Activated T-helper 2 cell treated with anti-CD3 and anti-CD28 coated beads, Interferon-gamma antibody, Interleukin-2, Interleukin-4, amounts not matched to agents 10 μg/mL and 5 μg/mL and 100 μg/mL, durations not matched to agents 14 hours and 24 hours and 36 hours (primary cell): ENCODE results near the gene REN. TPM values are rescaled to one million over a fixed set of nuclear protein-coding genes. Genes with fewer than 3 reads are reported as not detected.

Source experiments
- DNase-seq: peaks from one replicate; pipeline ENCODE4 v3.0.0; 2021; ENCODE audit warnings: low spot score
- H3K27ac Mint-ChIP-seq: one replicate; pipeline ENCODE4 v1.8.0; 2021; ENCODE audit warnings: mixed read lengths
- H3K27me3 Mint-ChIP-seq: one replicate; pipeline ENCODE4 v1.8.0; 2021; ENCODE audit warnings: low read depth, mixed read lengths
- H3K36me3 Mint-ChIP-seq: one replicate; pipeline ENCODE4 v1.8.0; 2021; ENCODE audit warnings: low read depth, mixed read lengths
- H3K4me1 Mint-ChIP-seq: one replicate; pipeline ENCODE4 v1.8.0; 2021; ENCODE audit warnings: low read depth, mixed read lengths
- H3K4me3 Mint-ChIP-seq: one replicate; pipeline ENCODE4 v1.8.0; 2021; ENCODE audit warnings: low read depth, mild to moderate bottlenecking, moderate library complexity, mixed read lengths
- H3K9me3 Mint-ChIP-seq: one replicate; pipeline ENCODE4 v1.8.0; 2021; ENCODE audit warnings: mixed read lengths
- intact Hi-C: fragments of 100-400 bp; cut with micrococcal nuclease; formaldehyde crosslinking; loops from one replicate; pipeline ENCODE4 v1.15.1; 2023
- total RNA-seq: library from RNA; stranded (reverse); gene quantifications from 2 replicates; pipeline ENCODE4 v1.2.3, GENCODE V29; 2022

The REN gene
- total RNA-seq, 1 donor from 2014 or later: not detected

- H3K4me3 Mint-ChIP-seq: no peak overlapping the region
- H3K4me1 Mint-ChIP-seq: no peaks in the 10 kb centered on the region
- intact Hi-C loops: no loop called here
- H3K9me3 Mint-ChIP-seq: no peaks in the 10 kb centered on the region
- no peaks in the 10 kb centered on the region for H3K36me3 Mint-ChIP-seq
- DNase-seq: no peak
- H3K27me3 Mint-ChIP-seq: peaks cover 3% of the 10 kb centered on the region
- no peak overlapping the region for H3K27ac Mint-ChIP-seq
Observed at GRCh38 chr1:204198348-204199340, 32.5 kb upstream of the REN start.

GRCh38 chr1:204197068-204197467 lies 30.9 kb upstream of the REN start:
- Mint-ChIP-seq H3K27me3 (peaks cover 8% of the 10 kb centered on the region), H3K27ac (no peak overlapping the region), H3K9me3 (no peaks in the 10 kb centered on the region)

GRCh38 chr1:204196068-204196795 lies 30.1 kb upstream of the REN start, which contains the start of gene KISS1:
Gene KISS1 (minus strand): TSS chr1:204196491. CDS start chr1:204192876, 3,615 bp downstream.
- H3K27ac Mint-ChIP-seq: no peak within 1 kb of the TSS
- H3K9me3 Mint-ChIP-seq: no peaks in the 10 kb centered on the region
- DNase-seq: no peak
- intact Hi-C loops: no loop called here
- no peaks in the 10 kb centered on the region for H3K4me1 Mint-ChIP-seq
- H3K36me3 Mint-ChIP-seq: no peaks in the 10 kb centered on the region
- H3K4me3 Mint-ChIP-seq: no peak within 1 kb of the TSS
- peaks cover 12% of the 10 kb centered on the region for H3K27me3 Mint-ChIP-seq

More at GRCh38 chr1:204197068-204197467, 30.9 kb upstream of the REN start:
- Mint-ChIP-seq H3K36me3 (no peaks in the 10 kb centered on the region), H3K4me3 (no peak overlapping the region), H3K4me1 (no peaks in the 10 kb centered on the region)
- no peak for DNase-seq
- intact Hi-C loops: no loop called here

DNA sequence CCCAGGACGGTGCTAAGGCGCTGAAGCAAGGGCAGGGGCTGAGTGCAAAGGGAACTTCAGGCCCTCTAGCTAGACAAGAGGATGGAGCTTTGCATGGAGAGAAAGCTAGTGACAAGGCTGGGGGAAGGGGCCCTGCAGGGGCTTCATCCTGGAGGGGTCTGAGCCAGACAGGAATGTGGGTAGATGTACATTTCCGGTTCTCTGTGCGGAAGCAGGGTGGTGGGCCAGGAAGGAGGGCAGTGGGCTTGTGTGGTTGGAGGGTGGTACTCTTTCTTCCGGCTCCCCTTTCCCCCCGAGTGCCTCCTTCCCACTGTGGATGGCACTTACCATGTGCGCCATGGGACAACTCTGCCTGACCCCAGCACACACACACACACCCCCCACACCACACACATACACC lies 28.6 kb upstream of the REN start:
- H3K36me3 Mint-ChIP-seq: no peaks in the 10 kb centered on the region
- DNase-seq: no peak
- H3K27me3 Mint-ChIP-seq: peaks cover 21% of the 10 kb centered on the region
- no peak overlapping the region for H3K27ac Mint-ChIP-seq
- H3K4me3 Mint-ChIP-seq: no peak overlapping the region
- no peaks in the 10 kb centered on the region for H3K9me3 Mint-ChIP-seq
- intact Hi-C loops: no loop called here
- H3K4me1 Mint-ChIP-seq: peaks cover 3% of the 10 kb centered on the region

DNA sequence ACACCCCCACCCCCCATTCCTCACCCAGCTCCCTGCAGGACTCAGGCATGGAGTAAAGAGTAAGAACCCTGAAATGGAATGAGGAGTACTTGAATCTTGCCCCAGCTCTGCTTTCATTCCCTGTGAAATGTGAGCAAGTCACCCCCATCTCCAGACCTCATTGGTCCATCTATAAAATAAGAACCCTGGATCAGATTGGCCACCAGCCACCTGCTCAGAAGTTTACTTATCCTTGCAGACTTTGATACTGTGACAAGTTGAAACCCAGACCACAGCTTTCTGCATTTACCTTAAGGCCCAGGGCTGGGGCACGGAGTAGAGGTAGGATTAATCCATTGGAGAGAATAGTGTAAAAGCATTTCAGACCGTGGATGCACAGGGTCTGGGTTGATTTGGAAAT lies 27.9 kb upstream of the REN start:
- no peak overlapping the region for H3K27ac Mint-ChIP-seq
- H3K4me3 Mint-ChIP-seq: no peak overlapping the region
- no peaks in the 10 kb centered on the region for H3K9me3 Mint-ChIP-seq
- H3K4me1 Mint-ChIP-seq: peaks cover 7% of the 10 kb centered on the region
- H3K36me3 Mint-ChIP-seq: no peaks in the 10 kb centered on the region
- no peak for DNase-seq
- H3K27me3 Mint-ChIP-seq: peaks cover 27% of the 10 kb centered on the region
- intact Hi-C loops: no loop called here

DNA sequence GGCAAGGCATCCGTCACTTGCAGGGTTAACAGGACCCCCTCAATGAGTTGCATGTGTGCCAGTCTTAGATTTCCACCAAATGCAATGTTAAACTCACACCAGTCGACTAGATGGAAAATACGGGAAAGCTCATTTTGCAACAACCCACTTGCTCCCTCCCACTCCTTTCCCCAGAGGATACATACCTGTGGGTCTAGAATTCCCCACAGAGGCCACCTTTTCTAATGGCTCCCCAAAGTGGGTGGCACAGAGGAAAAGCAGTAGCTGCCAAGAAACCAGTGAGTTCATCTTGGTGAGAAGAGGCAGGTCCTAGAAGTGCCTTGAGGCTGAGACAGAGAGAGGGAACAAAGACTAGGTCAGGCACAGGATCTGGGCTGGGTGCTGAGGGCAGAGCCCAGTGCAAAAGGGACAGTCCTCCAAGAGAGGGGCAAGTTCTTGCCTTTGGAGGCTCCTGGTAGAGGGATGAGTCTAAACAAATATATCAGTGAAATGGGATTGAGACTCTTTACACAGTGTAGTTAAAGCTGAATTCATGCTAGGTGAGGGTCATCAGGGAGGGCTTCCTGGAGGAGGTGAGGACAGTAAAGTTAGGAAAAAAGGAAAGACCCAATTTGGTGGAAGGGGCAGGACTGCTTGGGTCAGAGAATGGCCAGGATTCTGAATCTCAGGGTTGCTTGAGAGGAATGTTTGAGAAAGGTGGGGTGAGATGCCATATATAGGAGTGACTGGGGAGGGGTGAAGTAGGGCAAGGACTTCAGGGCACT lies 26.6 kb upstream of the REN start:
- peaks cover 11% of the 10 kb centered on the region for H3K4me1 Mint-ChIP-seq
- intact Hi-C loops: no loop called here
- no peaks in the 10 kb centered on the region for H3K36me3 Mint-ChIP-seq
- no peak overlapping the region for H3K4me3 Mint-ChIP-seq
- H3K27ac Mint-ChIP-seq: no peak overlapping the region
- H3K27me3 Mint-ChIP-seq: peaks cover 35% of the 10 kb centered on the region
- H3K9me3 Mint-ChIP-seq: no peaks in the 10 kb centered on the region
- no peak for DNase-seq

DNA sequence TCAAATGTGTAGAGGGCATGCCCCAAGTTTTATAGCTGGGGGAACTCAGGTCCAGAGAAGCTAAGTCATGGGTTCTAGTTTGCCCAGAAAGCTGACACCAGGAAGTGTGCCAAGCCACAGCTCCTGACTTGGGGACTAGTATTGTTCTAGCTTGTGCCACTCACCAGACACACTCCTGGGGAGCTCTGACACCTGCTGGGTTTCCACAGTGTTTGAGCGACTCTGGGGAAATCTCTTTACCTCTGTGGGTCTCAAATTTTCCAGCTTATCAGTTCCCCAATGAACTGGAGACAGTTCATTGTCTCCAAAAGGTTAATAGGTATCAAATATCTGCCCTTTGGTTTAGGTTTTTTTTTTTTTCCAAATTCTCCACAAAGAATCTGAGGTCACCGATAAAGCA lies 25.9 kb upstream of the REN start:
- H3K27me3 Mint-ChIP-seq: peaks cover 40% of the 10 kb centered on the region
- no peak for DNase-seq
- no peak overlapping the region for H3K4me3 Mint-ChIP-seq
- H3K27ac Mint-ChIP-seq: no peak overlapping the region
- no peaks in the 10 kb centered on the region for H3K36me3 Mint-ChIP-seq
- H3K4me1 Mint-ChIP-seq: peaks cover 11% of the 10 kb centered on the region
- H3K9me3 Mint-ChIP-seq: no peaks in the 10 kb centered on the region
- intact Hi-C loops: no loop called here

DNA sequence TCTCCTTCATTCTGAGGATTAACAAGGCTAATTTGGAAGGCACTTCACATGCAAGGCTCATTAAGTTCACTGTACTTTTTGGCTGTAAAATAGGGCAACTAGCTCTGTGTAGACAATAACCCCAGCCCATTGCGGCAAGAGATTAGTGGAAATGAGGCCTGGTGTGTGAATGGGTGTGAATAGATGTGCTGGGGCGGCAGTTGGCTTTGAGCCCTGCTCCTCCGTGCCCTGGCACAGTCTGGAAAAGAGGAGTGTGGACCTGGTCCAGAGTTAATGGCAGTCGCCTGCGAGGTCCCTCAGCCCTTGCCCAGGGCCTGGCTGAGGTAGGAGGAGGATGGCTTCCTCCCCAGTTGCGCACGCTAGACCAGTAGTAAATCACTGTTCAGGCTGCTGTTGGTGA lies 25.3 kb upstream of the REN start:
- Mint-ChIP-seq H3K27me3 (peaks cover 45% of the 10 kb centered on the region), H3K4me3 (no peak overlapping the region), H3K36me3 (no peaks in the 10 kb centered on the region), H3K27ac (no peak overlapping the region), H3K4me1 (peaks cover 11% of the 10 kb centered on the region), H3K9me3 (no peaks in the 10 kb centered on the region)
- DNase-seq: no peak
- intact Hi-C loops: no loop called here

DNA sequence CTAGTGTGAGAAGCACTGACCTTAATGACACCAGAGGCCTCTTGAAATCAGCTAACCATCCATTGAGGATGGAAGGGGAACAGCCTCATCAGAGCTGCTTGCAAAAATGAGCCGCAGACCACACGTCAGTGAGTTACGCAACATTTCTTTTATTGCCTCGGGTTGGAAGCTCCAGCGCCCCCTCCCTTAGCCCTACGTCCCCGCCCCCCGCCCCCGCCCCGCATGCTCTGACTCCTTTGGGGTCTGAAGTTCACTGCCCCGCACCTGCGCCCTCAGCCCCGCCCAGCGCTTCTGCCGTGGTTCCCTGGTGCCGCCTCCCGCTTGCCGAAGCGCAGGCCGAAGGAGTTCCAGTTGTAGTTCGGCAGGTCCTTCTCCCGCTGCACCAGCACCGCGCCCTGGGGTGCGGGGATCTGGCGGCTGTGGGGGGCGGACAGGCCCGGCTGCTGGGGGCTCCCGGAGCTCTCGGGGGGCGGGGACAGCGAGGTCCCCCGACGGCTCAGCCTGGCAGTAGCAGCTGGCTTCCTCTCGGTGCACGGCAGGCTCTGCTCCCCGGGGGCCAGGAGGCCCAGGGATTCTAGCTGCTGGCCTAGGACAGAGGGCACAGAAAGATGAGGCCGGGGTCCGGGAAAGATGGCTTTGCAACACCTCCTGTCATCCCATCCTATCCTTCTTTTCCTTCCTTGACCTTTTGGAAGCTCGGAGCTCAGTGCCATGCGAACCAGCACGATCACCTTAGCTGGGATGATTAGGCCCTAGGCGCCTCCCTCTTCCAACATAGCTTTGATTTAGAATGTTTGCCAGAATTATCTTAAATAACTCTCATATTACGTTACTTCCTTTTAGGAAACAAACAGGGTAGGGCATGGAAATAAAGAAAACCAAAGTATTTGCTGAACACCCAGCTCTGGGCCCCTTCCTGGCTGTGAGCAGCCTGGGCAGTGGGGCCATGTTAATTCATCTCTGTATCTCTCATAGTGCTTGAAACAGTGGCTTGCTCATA lies 24.4 kb upstream of the REN start:
- DNase-seq: no peak
- Mint-ChIP-seq H3K4me1 (peaks cover 11% of the 10 kb centered on the region), H3K4me3 (no peak overlapping the region), H3K9me3 (no peaks in the 10 kb centered on the region), H3K27me3 (peaks cover 45% of the 10 kb centered on the region), H3K27ac (no peak overlapping the region), H3K36me3 (no peaks in the 10 kb centered on the region)
- intact Hi-C loops: no loop called here

DNA sequence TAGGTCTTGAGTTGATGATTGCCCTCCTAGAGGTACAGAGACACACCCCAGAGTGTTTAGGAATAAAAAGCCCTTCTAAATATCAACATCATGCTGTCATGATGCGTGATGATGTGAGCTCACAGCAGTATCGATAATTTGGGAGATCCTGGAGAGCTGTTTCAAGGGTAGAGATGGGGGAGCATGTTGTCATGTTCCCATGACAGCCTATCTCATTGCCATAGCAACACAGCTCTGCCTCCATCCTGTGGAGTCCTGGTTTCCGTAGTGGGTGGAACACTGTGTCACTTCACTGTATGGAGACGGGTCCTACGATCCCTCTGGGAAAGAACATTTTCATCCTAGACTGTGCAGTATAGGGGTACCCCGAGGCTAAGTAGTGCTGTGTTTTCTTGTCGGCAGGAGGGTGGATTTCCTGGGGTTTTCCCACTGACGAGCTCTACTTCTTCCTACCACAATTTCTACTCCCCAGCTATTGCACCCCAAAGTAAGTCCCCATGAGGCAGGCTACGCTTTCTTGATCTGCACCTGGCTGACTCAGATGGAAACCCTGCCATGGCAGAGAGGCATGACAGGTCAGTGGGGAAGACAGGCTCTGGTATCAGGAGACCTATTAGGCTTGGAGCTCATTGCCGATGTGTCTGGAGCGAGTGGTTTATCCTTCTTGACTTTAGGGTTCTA lies 23.0 kb upstream of the REN start:
- no peaks in the 10 kb centered on the region for H3K36me3 Mint-ChIP-seq
- H3K9me3 Mint-ChIP-seq: no peaks in the 10 kb centered on the region
- H3K27ac Mint-ChIP-seq: no peak overlapping the region
- intact Hi-C loops: no loop called here
- peaks cover 45% of the 10 kb centered on the region for H3K27me3 Mint-ChIP-seq
- H3K4me1 Mint-ChIP-seq: peaks cover 11% of the 10 kb centered on the region
- H3K4me3 Mint-ChIP-seq: no peak overlapping the region
- no peak for DNase-seq

DNA sequence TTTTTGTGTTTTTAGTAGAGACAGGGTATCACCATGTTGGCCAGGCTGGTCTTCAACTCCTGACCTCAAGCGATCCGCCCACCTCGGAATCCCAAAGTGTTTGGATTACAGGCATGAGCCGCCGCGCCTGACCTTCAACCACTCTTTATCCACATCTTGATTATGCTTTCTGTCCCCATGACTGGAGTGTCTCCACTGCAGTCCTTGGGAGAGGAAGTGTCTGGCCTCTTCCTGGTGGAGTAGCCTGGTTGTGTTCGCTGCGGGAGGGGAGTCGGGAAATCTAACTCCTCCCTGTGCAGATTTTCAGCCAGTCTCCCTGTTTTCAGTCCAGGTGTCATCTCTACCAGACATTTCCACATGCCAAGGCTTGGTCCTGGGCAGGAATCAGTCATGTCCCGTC lies 20.5 kb upstream of the REN start:
- Mint-ChIP-seq H3K36me3 (no peaks in the 10 kb centered on the region), H3K27me3 (peaks cover 42% of the 10 kb centered on the region), H3K9me3 (no peaks in the 10 kb centered on the region), H3K4me3 (no peak overlapping the region), H3K27ac (no peak overlapping the region), H3K4me1 (peaks cover 11% of the 10 kb centered on the region)
- no peak for DNase-seq
- intact Hi-C loops: no loop called here
